Activated naive CD4-positive, alpha-beta T cell treated with anti-CD3 and anti-CD28 coated beads, Interleukin-2, amount 10 ng/mL, durations not matched to agents 7 days and 5 days (primary cell): ENCODE measurements around the gene RBM24.
"Not testable (repeated sequence)": the region's sequence is repeated elsewhere in the genome, so short reads cannot be mapped to it uniquely, and the experiment has no call there.

Experiments
- CTCF ChIA-PET: fragments of 350-600 bp; sonication (Branson Sonifier 250); formaldehyde crosslinking; loops from one replicate; lab custom pipeline; 2021; ENCODE audit warnings: antibody characterized with exemption; lab: Charles Lee
- DNase-seq: peaks from one replicate; pipeline ENCODE4 v3.0.0-alpha.2; 2020
- H3K27ac Mint-ChIP-seq: one replicate; pipeline ENCODE4 v1.8.0; 2021; ENCODE audit warnings: mild to moderate bottlenecking, moderate library complexity, mixed read lengths
- H3K27me3 Mint-ChIP-seq: one replicate; pipeline ENCODE4 v1.8.0; 2021; ENCODE audit warnings: mild to moderate bottlenecking, mixed read lengths
- H3K36me3 Mint-ChIP-seq: one replicate; pipeline ENCODE4 v1.8.0; 2021; ENCODE audit warnings: mixed read lengths
- H3K4me1 Mint-ChIP-seq: one replicate; pipeline ENCODE4 v1.8.0; 2021; ENCODE audit warnings: mixed read lengths
- H3K4me3 Mint-ChIP-seq: one replicate; pipeline ENCODE4 v1.8.0; 2021; ENCODE audit warnings: mild to moderate bottlenecking, moderate library complexity, mixed read lengths
- H3K9me3 Mint-ChIP-seq: one replicate; pipeline ENCODE4 v1.8.0; 2021; ENCODE audit warnings: mixed read lengths

RBM24 gene

GRCh38 chr6:17300637-17301036 lies 19.5 kb downstream of the RBM24 start:
- Mint-ChIP-seq H3K4me3 (no peak overlapping the region), H3K27ac (no peak overlapping the region), H3K36me3 (no peaks in the 10 kb centered on the region)

GRCh38 chr6:17303444-17303843 lies 22.3 kb downstream of the RBM24 start:
- no peaks in the 10 kb centered on the region for H3K4me1 Mint-ChIP-seq

More at GRCh38 chr6:17300637-17301036, 19.5 kb downstream of the RBM24 start:
- no peaks in the 10 kb centered on the region for H3K9me3 Mint-ChIP-seq
- DNase-seq: no peak
- H3K27me3 Mint-ChIP-seq: no peaks in the 10 kb centered on the region
- H3K4me1 Mint-ChIP-seq: no peaks in the 10 kb centered on the region
- CTCF ChIA-PET: no interaction called here

GRCh38 chr6:17305219-17306001 lies 24.2 kb downstream of the RBM24 start:
- H3K4me1 Mint-ChIP-seq: no peaks in the 10 kb centered on the region
- H3K27me3 Mint-ChIP-seq: no peaks in the 10 kb centered on the region
- no peak overlapping the region for H3K27ac Mint-ChIP-seq
- no peaks in the 10 kb centered on the region for H3K36me3 Mint-ChIP-seq
- H3K9me3 Mint-ChIP-seq: no peaks in the 10 kb centered on the region
- DNase-seq: no peak
- no peak overlapping the region for H3K4me3 Mint-ChIP-seq
- CTCF ChIA-PET: no interaction called here

More at GRCh38 chr6:17303444-17303843, 22.3 kb downstream of the RBM24 start:
- no peak overlapping the region for H3K4me3 Mint-ChIP-seq
- no peak overlapping the region for H3K27ac Mint-ChIP-seq
- no peaks in the 10 kb centered on the region for H3K36me3 Mint-ChIP-seq
- no peaks in the 10 kb centered on the region for H3K9me3 Mint-ChIP-seq
- CTCF ChIA-PET: no interaction called here
- H3K27me3 Mint-ChIP-seq: no peaks in the 10 kb centered on the region
- DNase-seq: no peak

GRCh38 chr6:17311595-17312311 lies 30.6 kb downstream of the RBM24 start:
- Mint-ChIP-seq H3K36me3 (no peaks in the 10 kb centered on the region), H3K4me1 (no peaks in the 10 kb centered on the region), H3K4me3 (no peak overlapping the region), H3K27me3 (no peaks in the 10 kb centered on the region), H3K27ac (no peak overlapping the region), H3K9me3 (peaks cover 4% of the 10 kb centered on the region)
- CTCF ChIA-PET: no interaction called here
- DNase-seq: no peak

GRCh38 chr6:17313238-17313637 lies 32.1 kb downstream of the RBM24 start:
- H3K36me3 Mint-ChIP-seq, H3K4me3 Mint-ChIP-seq, H3K9me3 Mint-ChIP-seq, H3K27me3 Mint-ChIP-seq, DNase-seq, CTCF ChIA-PET, H3K4me1 Mint-ChIP-seq, H3K27ac Mint-ChIP-seq: not testable (repeated sequence)

- Mint-ChIP-seq H3K27me3 (no peaks in the 10 kb centered on the region), H3K4me3 (no peak overlapping the region), H3K36me3 (no peaks in the 10 kb centered on the region), H3K27ac (no peak overlapping the region), H3K9me3 (peaks cover 4% of the 10 kb centered on the region), H3K4me1 (no peaks in the 10 kb centered on the region)
- CTCF ChIA-PET: no interaction called here
- no peak for DNase-seq
Measured at GRCh38 chr6:17313971-17314370, 32.8 kb downstream of the RBM24 start.

GRCh38 chr6:17315262-17315661 lies 34.1 kb downstream of the RBM24 start:
- Mint-ChIP-seq H3K27me3 (no peaks in the 10 kb centered on the region), H3K4me1 (no peaks in the 10 kb centered on the region), H3K36me3 (no peaks in the 10 kb centered on the region), H3K4me3 (no peak overlapping the region), H3K9me3 (peaks cover 4% of the 10 kb centered on the region), H3K27ac (no peak overlapping the region)
- no peak for DNase-seq
- CTCF ChIA-PET: no interaction called here

- DNase-seq: no peak
- H3K27me3 Mint-ChIP-seq: no peaks in the 10 kb centered on the region
Measured at GRCh38 chr6:17318435-17319165, 37.4 kb downstream of the RBM24 start.

GRCh38 chr6:17320266-17320665 lies 39.1 kb downstream of the RBM24 start:
- H3K27ac Mint-ChIP-seq, CTCF ChIA-PET, H3K4me1 Mint-ChIP-seq, H3K9me3 Mint-ChIP-seq, H3K4me3 Mint-ChIP-seq, DNase-seq, H3K36me3 Mint-ChIP-seq, H3K27me3 Mint-ChIP-seq: not testable (repeated sequence)

More at GRCh38 chr6:17318435-17319165, 37.4 kb downstream of the RBM24 start:
- Mint-ChIP-seq H3K4me1 (no peaks in the 10 kb centered on the region), H3K27ac (no peak overlapping the region), H3K36me3 (no peaks in the 10 kb centered on the region), H3K9me3 (peaks cover 2% of the 10 kb centered on the region), H3K4me3 (no peak overlapping the region)
- CTCF ChIA-PET: no interaction called here

- no peaks in the 10 kb centered on the region for H3K36me3 Mint-ChIP-seq
- H3K4me1 Mint-ChIP-seq: no peaks in the 10 kb centered on the region
- H3K9me3 Mint-ChIP-seq: peaks cover 8% of the 10 kb centered on the region
- no peak overlapping the region for H3K27ac Mint-ChIP-seq
- DNase-seq: no peak
- no peaks in the 10 kb centered on the region for H3K27me3 Mint-ChIP-seq
- CTCF ChIA-PET: no interaction called here
- no peak overlapping the region for H3K4me3 Mint-ChIP-seq
Measured at GRCh38 chr6:17331238-17331637, 50.1 kb downstream of the RBM24 start.

GRCh38 chr6:17334265-17334664 lies 53.1 kb downstream of the RBM24 start:
- DNase-seq: no peak
- Mint-ChIP-seq H3K9me3 (peaks cover 8% of the 10 kb centered on the region), H3K27me3 (no peaks in the 10 kb centered on the region), H3K27ac (no peak overlapping the region), H3K36me3 (no peaks in the 10 kb centered on the region), H3K4me3 (no peak overlapping the region), H3K4me1 (no peaks in the 10 kb centered on the region)
- CTCF ChIA-PET: no interaction called here

GRCh38 chr6:17336425-17336824 lies 55.3 kb downstream of the RBM24 start:
- Mint-ChIP-seq H3K4me1 (no peaks in the 10 kb centered on the region), H3K27ac (no peak overlapping the region), H3K9me3 (peaks cover 3% of the 10 kb centered on the region), H3K27me3 (no peaks in the 10 kb centered on the region), H3K4me3 (no peak overlapping the region), H3K36me3 (no peaks in the 10 kb centered on the region)
- CTCF ChIA-PET: no interaction called here
- DNase-seq: no peak

- DNase-seq: no peak
- Mint-ChIP-seq H3K9me3 (peaks cover 6% of the 10 kb centered on the region), H3K27ac (no peak overlapping the region), H3K4me3 (no peak overlapping the region), H3K4me1 (no peaks in the 10 kb centered on the region), H3K27me3 (no peaks in the 10 kb centered on the region), H3K36me3 (no peaks in the 10 kb centered on the region)
- CTCF ChIA-PET: no interaction called here
Measured at GRCh38 chr6:17339308-17339670, 58.1 kb downstream of the RBM24 start.

- DNase-seq: no peak
- Mint-ChIP-seq H3K4me3 (no peak overlapping the region), H3K9me3 (peaks cover 6% of the 10 kb centered on the region), H3K36me3 (no peaks in the 10 kb centered on the region), H3K27ac (no peak overlapping the region), H3K27me3 (no peaks in the 10 kb centered on the region), H3K4me1 (no peaks in the 10 kb centered on the region)
- CTCF ChIA-PET: no interaction called here
Measured at GRCh38 chr6:17341117-17341805, 60.1 kb downstream of the RBM24 start.
